GM19452 (cell line): ENCODE results near the gene CYSLTR1.
"Not testable (repeated sequence)": the region's sequence is repeated elsewhere in the genome, so short reads cannot be mapped to it uniquely, and the experiment has no call there.

Source experiments
- ATAC-seq: cut with Tn5 transposase; IDR thresholded peaks from one replicate; pipeline ENCODE4 v1.9.1; 2021; ENCODE audit not compliant: unreplicated experiment

CYSLTR1 gene, protein sequence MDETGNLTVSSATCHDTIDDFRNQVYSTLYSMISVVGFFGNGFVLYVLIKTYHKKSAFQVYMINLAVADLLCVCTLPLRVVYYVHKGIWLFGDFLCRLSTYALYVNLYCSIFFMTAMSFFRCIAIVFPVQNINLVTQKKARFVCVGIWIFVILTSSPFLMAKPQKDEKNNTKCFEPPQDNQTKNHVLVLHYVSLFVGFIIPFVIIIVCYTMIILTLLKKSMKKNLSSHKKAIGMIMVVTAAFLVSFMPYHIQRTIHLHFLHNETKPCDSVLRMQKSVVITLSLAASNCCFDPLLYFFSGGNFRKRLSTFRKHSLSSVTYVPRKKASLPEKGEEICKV

DNA sequence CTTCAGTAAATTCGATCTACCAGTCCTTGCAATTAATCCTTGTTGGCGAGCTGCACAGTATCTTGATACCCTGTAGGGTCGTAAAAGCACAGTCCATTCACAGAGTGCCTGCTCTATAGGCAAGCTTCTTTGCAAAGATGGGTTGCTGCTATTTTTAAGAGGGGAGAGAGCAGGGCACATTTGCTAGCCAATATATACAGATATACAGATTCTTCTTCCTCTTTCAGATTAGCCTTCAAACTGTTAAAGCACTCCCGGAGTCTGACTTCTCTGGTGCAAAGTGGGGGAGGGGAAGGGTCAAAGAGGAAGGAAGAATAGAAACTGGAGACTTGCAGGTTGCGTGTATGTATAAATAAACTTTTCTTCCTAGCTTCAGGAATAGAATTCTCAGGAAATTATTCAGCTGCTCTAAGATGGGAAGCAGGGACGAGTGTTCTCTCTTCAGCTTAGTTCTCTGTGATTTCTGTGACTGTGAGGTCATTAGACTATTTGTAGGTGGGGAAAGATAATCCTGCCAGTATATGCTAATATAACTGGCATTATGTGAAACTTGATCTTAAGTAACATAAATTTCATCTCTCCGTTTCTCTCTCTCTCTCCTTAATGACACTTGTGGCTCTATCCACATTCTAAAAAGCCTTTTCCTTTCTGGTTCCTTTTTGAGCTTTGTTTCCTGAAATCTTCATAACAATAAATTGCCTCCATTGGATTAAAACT lies at the start of gene CYSLTR1:
Gene CYSLTR1 (minus strand): TSS at position 242 of the 717 bp plus-strand sequence. CDS start 53,865 bp downstream, outside the sequence.
- peak; percentile 48 for ATAC-seq

DNA sequence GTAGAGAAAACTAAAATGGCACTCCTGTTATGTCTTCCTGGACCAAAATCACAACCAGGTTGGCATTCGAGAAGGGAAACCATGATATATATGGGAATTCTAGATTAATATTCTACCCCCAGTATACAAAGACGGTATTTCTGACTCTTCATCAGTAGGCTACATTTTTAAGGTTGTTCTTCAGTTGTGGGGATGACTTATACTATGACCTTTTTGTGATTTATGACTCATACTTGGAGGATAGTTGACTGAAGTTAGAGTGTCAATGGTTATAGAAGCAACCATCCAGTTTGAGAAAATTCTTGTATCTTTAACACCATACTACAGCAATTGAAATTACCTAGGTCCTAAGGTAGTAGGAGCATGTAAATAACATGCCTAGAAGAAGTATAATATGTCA lies 49.8 kb upstream of the CYSLTR1 start:
- no peak for ATAC-seq

DNA sequence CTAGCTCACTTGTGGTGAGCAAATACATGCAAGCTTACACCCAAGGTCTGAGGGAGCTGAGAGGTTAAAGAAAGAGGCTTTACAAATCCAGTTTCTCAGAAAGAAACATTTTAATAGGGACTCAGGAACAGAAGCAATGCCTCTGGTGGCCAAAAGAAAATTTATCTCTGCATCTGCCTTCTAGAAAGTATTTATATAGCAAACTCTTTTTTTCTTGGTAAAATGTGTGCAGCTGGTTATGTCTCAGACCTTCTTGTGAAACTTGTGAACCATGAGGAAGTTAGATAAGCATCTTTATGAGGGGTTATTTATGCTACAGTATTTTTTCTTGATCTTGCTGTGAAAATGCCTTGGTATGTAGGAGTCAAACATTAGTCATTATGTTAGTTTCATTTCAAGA lies 48.5 kb upstream of the CYSLTR1 start:
- ATAC-seq = no peak

DNA sequence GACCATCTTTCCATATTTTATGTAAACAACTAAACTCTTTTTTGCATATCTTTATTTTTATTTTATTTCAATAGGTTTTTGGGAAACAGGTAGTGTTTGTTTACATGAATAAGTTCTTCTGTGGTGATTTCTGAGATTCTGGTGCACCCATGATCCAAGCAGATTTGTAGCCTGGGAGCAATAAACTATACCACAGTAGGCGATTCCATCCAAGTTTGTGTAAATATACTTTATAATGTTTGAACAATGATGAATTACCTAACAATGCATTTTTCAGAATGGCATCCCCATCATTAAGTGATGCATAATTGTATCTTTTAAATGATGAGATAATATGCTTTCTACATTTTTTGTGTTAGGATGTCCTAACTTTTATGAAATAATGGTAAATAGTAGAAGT lies 39.2 kb upstream of the CYSLTR1 start:
- ATAC-seq = no peak

DNA sequence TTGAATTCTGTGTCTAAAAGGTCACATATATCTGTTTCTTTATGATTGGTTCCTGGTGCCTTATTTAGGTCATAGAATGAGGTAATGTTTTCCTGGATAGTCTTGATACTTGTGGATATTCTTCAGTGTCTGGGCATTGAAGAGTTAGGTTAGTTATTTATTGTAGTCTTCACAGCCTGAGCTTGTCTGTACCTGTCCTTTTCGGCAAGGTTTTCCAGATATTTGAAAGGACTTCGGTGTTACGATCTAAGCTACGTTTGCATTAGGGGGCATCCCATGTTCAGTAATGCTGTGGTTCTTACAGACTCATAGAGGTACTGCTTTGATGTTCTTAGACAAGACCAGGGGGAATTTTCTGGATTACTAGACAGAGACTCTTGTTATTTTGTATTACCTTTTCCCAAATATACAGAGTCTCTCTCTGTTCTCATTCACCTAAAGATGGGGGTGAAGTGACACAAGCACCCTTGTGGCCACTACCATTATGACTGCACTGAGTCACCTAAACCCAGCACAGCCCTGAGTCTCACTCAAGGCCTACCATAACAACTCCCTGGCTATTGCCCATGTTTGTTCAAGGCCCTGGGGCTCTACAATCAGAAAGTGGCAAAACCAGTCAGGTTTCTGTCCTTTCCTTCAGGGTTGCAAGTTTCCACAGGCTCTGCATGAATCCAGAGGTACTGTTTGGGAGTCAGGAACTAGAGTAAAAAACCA lies 30.1 kb upstream of the CYSLTR1 start:
- no peak for ATAC-seq

DNA sequence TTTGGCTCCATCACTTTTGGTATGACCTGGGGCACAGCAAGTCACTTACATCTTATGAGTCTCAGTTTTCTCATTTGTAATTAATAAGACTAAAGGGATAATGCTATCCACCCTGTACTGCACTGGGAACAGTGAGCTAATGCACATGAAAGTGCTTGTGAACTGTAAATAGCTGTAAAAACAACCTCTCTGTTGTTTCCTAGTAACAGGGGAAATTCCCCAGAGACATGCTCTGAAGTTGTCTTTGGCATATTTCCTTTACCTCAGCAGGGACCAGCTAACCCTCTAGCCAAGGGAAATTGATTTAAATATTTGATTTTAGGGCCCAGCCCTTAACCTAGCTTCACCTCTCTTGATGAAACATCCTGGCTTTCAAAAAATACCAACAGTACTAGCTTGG lies 6.1 kb upstream of the CYSLTR1 start:
- ATAC-seq = peak; percentile 65

DNA sequence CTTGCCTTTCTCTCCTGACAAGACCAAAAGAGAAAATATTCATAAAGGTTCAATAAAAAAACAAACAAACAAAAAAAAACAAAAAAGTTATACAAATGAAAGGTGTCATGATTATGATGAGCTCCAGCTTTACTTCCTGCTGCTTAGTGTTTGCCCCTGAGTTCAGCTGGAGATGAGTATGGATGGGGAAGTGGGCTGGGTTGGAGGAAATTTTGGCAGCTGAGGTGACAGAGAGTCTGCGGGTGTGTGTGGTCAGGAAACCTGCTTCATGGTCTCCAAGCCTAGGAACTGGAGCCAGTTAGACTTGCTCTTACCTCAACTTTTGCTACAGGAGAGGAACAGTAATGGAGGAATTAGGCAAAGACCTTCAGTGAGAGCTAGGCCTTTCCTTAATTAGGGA lies 4.3 kb upstream of the CYSLTR1 start:
- ATAC-seq = no peak

DNA sequence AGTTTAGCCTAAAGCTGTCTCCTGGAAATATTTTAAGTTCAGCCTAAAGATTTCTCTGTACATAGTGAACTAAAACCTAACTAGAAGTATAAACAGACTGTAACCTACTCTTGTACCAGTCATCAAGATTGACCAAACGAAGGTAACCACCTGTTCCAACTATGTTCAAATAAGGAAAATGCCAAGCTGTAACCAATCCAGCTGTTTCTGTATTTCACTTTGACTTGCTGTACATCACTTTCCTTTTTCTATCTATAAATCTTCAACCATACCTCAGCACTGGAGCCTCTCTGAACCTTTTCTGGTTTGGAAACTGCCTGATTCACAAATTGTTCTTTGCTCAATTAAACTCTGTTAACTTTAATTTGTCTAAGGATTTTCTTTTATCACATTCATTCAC lies 3.1 kb upstream of the CYSLTR1 start:
- no peak for ATAC-seq

DNA sequence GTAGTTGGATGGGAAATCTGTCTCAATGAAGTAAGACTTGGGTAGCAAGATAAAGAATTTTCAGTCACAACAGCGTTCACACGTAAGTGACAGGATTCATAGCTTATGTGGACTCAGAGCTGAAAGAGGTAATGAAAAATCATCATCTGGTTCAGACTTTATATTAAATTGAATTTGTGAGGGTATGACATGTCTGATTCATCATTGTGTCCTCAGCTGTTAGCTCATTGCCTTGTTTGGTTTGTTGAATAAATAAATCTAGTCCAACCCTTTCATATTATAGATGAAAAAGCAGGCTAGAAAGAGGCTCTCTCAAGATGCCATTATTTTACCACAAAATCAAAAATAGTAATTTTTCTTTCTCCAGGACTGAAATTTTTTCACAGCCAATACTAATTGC lies 2.7 kb upstream of the CYSLTR1 start:
- ATAC-seq = no peak

DNA sequence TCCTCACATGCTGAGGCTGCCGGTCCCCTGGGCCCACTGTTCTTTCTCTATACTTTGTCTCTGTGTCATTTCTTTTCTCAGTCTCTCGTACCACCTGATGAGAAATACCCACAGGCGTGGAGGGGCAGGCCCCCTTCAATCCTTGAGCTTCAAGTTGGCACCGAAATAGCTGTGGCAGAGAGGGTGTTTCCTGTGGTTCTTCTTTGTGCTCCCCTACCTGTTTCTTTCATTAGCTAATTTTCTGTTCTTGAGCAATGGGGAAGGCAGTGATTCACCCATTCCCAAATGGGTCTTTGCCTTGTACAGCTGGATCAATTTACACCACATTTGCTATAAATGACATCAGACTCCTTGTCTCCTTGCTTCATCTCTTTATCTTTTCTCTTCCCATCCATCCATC lies 2.1 kb upstream of the CYSLTR1 start:
- ATAC-seq = no peak

DNA sequence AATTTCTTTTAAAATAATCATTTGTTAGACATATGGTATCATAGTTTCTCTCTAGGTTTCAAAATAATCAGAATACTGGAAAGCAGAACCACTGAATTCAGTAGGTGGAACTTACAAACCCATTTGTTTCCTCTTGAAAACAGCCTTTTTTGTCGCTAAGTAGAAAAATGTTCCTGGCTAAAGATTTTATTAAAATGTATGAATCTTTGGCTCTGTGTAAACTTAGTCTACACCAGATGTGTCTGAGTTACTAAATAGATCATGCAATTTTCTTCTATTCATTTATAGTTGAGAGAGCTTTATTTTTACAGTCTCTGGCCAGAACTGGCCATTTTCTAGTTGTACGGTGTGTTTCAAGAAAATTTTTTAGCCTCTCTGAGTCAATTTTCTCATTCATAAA lies 1.0 kb downstream of the CYSLTR1 start:
- no peak for ATAC-seq

DNA sequence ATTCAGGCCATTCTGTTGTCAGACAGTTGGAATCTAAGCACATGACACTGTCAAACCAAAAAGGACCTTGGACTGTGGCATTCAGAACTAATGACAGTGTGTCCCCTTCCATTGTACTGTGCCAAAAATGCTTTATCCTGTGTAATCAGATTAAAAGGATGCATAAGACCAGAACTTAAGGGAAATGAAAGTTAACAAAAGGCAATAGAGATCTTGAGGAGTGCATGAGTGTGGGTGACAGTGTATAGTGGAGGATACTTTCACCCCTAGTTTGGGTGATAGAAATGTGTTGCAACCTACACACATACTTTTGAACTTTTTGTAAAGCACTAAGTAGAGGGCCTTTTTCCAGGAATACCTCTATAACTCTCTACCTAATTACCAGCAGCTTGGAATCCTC lies 4.5 kb downstream of the CYSLTR1 start:
- ATAC-seq = no peak

DNA sequence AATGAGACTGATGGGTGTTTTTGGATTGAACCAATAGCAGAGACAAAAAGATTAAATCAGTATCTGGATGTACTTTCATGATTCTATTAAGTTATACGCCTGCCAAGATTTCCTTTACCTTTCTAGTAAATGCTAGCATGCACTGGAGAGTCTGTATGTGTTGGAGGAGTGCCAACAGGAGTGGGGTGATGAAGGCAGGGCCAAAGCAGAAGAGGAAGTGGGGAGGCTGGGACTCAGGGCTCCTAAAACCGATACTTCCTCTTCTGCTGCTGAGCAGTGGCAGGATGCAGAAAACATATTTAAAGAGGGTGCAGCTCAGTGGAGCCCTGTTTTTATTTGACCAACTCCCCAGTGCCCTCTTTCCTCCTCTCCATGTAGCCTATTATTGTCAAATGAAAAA lies 5.6 kb downstream of the CYSLTR1 start:
- ATAC-seq = peak; percentile 94

DNA sequence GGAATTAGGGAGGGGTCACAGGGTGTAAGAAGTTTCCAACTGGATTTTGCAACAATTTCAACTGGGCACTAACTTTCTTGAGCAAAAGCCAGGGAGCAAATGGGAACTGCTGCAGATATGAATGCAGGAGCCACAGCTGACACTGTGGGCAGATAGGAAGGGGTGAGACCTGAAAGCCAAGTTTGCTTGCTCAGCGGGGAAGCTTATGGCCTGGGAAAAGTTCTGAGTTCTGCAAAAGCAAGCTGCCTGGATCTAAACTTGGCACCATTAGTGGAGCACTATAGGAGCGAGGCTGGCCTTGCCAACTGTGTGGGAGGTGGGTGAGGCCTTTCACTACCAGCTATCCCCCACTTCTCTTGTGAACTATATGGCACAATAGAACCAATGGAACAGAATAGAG lies 11.1 kb downstream of the CYSLTR1 start:
- no peak for ATAC-seq

DNA sequence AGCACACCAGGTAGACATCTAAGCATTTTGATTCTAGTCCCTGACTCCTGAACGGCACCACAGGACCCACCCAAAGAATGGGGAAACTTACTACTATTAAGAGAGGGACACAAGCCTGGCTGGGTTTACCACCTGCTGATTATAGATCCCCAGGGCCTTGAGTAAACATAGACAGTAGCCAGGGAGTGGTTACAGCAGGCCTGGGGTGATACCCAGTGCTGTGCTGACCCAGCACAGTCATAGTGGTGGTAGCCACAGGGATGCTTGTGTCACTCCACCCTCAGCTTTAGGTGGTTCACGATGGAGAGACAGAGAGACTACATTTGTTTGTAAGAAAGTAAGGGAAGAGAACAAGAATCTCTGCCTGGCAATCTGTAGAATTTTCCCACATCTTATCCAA lies 11.7 kb downstream of the CYSLTR1 start:
- no peak for ATAC-seq

DNA sequence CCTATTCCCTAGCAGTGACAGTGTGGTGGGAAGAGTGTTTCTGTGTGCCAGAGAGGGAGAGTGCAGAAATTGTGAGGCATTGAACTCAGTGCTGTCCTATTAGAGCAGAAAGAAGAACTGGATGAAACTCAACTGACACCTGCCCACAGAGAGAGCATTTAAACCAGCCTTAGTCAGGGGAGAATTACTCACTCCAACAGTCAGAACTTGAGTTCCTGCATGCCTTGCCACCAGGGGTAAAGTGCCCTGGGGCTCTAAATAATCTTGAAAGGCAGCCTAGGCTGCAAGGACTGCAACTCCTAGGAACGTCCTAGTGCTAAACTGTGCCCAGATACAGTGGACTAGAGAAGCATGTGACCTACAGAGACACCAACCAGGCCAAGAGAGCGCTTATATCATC lies 12.8 kb downstream of the CYSLTR1 start:
- peak; percentile 74 for ATAC-seq

DNA sequence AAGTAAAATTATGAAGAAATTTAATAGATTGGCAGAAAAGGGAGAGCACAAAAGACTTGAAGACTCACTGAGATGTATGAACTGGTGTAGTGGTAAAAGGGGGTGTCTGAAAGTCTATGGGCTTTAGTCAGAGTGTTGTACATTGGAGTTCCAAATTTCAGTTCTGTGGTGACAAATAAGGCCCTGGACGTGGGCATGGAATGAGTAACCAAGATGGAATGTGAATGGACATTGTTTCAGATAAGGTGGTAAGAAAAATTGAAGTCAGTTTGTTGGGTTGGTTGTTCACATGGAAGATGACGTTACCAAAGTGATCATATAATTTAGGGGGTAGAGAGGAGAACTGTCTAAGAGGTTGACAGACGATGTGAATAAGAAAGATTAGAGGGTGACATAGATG lies 13.9 kb downstream of the CYSLTR1 start:
- no peak for ATAC-seq

DNA sequence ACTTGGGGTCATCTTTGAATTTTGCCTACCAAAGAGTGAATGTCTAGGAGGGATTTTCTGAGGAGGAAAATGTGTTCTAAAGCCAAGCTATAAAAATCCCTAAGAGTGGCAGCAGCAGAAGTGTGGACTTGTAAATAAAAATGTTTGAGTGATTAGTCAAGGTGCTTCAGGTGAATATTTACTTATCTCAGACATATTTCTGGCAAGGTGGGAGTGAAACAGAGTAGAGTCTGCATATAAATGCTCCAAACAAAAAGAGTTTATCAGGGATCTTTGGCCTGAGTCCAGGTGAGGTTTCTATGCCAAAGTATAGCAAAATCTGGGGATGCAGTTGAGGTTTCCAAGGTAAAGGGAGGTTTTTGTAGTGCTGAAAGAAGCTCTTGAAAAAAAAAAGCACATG lies 19.7 kb downstream of the CYSLTR1 start:
- no peak for ATAC-seq

DNA sequence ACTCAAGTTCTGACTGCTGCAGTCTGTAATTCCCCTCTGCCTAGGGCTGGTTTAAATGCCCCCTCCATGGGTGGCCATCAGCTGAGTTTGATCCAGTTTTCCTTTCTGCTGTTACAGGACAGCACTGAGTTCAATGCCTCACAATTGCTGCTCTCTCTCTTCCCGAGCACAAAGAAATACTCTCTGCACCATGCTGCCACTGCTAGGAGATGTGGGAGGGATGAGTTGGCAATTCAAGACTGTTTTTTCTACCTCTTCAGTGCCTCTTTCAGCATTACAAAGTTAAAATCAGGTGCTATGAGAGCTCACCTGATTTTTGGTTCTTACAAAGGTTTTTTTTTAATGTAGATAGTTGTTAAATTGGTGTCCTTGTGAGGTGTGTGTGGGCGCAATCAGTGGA lies 24.3 kb downstream of the CYSLTR1 start:
- ATAC-seq = no peak

DNA sequence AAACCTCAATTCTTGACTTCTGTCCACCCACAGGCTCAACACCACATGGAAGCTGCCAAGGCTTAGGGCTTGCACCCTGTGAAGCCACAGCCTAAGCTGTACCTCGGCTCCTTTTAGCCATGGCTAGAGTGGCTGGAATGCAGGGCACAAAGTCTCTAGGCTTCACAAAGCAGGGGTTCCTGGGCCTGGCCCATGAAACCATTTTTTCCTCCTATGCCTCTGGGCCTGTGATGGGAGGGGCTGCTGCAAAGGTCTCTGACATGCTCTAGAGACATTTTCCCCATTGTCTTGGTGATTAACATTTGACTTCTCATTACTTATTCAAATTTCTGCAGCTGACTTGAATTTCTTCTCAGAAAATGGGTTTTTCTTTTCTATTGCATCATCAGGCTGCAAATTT lies 26.5 kb downstream of the CYSLTR1 start:
- not testable (repeated sequence) for ATAC-seq

DNA sequence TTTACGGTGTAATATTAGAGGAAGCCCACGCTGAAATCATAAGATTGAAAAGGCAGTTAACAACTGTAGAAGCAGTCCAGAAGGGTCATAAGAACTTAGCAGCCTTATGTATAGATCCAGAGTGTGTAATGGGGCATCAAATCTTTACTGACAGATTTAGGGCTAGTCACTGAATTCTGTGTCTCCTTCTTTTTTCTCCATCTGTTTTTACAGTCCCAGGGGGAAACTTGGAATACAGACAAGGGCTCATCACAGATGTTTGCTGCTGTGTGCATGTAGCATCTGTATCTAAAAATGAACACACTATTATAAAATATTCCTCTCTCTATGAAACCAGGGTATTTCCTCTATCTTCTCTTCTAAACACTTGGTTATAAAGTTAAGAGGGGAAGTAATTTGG lies 43.9 kb downstream of the CYSLTR1 start:
- ATAC-seq = no peak

DNA sequence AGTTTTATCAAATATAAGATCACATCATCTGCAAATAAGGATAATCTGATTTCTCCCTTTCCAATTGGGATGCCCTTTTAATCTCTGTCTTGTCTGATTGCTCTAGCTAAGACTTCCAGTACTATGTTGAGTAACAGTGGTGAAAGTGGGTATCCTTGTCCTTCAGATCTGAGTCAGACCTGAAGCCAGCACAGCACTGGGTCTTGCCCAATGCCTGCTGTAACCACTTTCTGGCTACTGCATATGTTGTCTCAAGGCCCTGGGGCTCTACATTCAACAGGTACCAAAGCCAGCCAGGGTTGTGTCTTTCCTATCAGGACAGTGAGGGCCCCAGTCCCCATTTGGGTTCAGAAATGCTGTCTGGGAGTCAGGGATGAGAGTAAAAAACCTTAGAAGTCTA lies 90.3 kb downstream of the CYSLTR1 start:
- no peak for ATAC-seq
